Inflammatory macrophage treated with lipopolysaccharide for 1 hour (primary cell): ENCODE data around the gene AOC3.
"Not testable (repeated sequence)": the region's sequence is repeated elsewhere in the genome, so short reads cannot be mapped to it uniquely, and the experiment has no call there.

ENCODE experiments used
- DNase-seq, 2 donors: peaks; one replicate each; pipeline ENCODE4 v3.0.0-alpha.2; 2020 to 2022

The AOC3 gene

DNA sequence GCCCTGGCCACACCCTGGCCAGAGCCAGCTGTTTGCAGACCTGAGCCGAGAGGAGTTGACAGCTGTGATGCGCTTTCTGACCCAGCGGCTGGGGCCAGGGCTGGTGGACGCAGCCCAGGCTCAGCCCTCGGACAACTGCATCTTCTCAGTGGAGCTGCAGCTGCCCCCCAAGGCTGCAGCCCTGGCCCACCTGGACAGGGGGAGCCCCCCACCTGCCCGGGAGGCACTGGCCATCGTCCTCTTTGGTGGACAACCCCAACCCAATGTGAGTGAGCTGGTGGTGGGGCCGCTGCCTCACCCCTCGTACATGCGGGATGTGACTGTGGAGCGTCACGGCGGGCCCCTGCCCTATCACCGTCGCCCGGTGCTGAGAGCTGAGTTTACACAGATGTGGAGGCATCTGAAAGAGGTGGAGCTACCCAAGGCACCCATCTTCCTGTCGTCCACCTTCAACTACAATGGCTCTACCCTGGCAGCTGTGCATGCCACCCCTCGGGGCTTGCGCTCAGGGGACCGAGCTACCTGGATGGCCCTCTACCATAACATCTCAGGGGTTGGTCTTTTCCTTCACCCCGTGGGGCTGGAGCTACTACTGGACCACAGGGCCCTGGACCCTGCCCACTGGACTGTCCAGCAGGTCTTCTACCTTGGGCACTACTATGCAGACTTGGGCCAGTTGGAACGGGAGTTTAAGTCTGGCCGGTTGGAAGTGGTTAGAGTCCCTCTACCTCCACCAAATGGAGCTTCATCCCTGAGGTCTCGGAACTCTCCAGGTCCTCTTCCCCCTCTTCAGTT is 6.0 kb upstream of the AOC3 start:
- DNase-seq: no peak

DNA sequence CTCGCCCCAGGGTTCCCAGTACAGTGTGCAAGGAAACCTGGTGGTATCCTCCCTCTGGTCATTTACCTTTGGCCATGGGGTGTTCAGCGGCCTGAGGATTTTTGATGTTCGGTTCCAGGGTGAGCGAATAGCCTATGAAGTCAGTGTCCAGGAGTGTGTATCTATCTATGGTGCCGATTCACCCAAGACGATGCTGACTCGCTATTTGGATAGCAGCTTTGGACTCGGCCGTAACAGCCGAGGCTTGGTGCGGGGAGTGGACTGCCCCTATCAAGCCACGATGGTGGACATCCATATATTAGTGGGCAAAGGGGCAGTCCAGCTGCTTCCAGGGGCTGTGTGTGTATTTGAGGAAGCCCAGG is 5.5 kb upstream of the AOC3 start:
- no peak for DNase-seq

DNA sequence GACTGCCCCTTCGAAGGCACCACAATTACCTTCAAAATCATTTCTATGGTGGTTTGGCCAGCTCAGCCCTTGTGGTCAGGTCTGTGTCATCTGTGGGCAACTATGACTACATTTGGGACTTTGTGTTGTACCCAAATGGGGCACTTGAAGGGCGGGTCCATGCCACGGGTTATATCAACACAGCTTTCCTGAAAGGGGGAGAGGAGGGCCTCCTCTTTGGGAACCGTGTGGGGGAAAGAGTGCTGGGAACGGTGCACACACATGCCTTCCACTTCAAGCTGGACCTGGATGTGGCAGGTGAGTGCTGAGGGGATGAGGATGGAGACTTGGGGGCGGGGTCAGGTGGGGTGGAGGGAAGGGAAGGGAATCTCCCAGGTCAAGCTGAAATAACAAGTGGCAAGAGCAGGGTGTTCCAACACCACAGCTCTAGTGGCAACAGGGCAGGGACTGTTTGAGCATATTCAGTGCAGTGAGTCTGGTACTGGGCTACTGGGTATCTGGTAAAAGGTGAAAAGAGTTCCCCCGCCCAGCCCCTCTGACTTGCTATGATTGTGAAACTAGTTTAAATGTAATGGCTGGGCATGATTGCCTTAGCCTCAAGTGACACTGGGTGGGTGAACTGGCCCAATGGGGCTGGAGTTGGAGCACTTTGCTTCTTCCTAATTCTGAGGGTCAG is 4.9 kb upstream of the AOC3 start:
- peak; percentile 59 to 79 for DNase-seq

DNA sequence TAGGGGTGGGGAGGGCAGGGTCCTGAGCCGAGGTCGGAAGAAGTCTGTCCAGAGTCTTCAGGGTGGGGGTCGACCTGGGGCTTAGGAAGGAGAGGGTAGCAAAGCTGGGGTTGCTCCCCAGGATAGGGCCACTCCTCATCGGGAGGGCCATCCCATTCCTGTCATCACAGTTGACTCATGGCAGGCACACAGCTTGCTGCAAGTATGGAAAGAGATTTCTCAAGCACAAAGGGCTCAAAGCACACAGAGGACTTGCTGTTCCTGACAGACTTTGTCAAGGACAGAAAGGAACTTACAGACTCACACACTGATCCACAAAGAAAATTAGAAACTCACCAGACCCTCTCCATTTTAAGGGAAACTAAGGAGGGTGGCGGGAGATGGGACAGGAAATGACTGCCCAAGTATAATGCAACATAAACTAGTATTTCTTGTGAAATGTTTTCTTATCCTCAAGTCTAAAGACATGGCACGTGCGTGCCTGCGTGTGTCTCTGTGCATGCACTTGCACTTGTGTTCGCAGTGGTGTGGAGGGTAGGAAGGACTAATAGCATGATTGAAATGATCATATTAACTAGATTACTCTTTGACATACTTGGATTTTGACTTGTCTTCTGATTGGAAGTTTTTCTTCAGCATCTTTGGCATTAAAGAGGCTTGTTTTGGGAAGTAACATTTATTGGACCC is 4.3 kb upstream of the AOC3 start:
- peak; percentile 72 to 84 for DNase-seq

DNA sequence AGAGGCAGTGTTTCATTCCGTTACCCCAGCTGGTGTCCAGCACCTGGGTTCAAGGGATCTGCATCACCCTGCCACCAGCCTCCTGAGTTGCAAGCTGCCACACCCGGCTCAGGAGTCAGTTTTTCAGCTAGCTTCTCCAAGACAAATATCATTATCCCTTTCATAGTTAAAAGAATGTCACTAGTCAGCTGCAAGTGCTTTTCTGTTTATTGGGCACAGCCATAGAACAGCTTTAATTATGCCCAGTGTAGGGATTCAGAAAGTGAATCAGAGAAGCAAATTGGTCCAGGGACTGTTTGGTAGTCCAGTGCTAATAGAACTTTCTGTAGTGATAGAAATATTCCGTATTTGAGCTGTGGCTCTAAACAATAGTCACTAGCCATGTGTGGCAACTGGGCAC is 2.9 kb upstream of the AOC3 start:
- DNase-seq: no peak

DNA sequence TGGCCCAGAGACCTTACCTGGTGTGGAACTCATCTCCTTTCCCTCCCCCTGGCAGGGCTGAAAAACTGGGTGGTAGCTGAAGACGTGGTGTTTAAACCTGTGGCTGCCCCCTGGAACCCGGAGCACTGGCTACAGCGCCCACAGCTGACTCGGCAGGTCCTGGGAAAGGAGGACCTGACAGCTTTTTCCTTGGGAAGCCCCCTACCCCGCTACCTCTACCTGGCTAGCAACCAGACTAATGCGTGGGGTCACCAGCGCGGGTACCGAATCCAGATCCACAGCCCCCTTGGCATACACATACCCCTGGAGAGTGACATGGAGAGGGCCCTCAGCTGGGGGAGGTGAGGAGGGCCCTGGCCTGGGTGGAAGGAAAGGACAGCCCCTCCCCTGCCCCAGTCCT is 2.0 kb upstream of the AOC3 start:
- DNase-seq: no peak

DNA sequence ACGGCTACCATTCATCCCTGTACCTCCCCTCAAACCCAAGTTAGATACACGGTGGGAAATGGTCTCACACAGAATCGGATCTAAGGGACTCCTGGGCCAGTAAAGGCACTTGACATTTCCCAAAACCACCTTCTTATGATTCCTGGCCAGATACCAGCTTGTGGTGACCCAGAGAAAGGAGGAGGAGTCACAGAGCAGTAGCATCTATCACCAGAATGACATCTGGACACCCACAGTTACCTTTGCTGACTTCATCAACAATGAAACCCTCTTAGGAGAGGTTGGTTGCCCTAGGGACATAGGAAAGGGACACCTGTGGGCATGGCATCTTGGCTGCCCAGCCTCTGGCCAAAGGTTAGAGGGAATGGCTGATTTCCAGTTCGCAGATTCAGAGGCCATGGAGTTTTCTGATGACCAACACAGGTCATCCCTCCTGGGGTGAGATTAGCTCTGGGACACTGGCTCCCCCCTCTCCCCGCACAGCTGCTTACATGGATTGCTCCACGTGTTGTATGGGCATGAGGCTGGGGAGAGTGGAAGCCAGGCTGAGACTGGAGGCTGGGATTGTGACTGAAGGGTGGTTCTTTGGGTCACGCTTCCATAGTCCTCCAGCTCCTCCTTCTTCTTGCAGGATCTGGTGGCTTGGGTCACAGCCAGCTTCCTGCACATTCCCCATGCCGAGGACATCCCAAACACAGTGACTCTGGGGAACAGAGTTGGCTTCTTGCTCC is 1.4 kb upstream of the AOC3 start:
- DNase-seq: no peak

DNA sequence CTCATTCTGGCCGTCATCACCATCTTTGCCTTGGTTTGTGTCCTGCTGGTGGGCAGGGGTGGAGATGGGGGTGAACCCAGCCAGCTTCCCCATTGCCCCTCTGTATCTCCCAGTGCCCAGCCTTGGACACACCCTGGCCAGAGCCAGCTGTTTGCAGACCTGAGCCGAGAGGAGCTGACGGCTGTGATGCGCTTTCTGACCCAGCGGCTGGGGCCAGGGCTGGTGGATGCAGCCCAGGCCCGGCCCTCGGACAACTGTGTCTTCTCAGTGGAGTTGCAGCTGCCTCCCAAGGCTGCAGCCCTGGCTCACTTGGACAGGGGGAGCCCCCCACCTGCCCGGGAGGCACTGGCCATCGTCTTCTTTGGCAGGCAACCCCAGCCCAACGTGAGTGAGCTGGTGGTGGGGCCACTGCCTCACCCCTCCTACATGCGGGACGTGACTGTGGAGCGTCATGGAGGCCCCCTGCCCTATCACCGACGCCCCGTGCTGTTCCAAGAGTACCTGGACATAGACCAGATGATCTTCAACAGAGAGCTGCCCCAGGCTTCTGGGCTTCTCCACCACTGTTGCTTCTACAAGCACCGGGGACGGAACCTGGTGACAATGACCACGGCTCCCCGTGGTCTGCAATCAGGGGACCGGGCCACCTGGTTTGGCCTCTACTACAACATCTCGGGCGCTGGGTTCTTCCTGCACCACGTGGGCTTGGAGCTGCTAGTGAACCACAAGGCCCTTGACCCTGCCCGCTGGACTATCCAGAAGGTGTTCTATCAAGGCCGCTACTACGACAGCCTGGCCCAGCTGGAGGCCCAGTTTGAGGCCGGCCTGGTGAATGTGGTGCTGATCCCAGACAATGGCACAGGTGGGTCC is 607 bp downstream of the AOC3 start:
- DNase-seq: not testable (repeated sequence)

DNA sequence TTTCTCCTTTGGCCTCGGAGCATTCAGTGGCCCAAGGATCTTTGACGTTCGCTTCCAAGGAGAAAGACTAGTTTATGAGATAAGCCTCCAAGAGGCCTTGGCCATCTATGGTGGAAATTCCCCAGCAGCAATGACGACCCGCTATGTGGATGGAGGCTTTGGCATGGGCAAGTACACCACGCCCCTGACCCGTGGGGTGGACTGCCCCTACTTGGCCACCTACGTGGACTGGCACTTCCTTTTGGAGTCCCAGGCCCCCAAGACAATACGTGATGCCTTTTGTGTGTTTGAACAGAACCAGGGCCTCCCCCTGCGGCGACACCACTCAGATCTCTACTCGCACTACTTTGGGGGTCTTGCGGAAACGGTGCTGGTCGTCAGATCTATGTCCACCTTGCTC is 1.4 kb downstream of the AOC3 start:
- DNase-seq: no peak

DNA sequence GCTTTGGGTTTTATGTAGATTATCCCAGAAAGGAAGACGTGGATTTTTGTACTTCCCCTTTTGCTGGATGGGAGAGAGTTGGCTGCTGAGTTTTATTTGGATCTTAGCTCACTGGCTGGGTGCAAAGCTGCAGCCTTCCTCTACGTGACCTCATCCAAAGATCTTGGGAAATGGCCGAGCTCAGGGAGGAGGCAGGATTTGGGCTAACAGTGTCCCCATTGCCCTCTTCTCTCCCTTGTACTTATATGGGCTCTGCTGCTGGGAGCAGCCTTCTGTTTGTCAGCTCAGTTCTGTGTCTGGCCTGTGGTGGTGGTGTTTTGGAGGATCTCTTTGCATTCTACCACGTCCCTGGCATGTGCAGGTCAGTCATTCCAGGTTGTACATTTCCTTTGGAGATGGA is 2.0 kb downstream of the AOC3 start:
- peak; percentile 25 to 50 for DNase-seq

DNA sequence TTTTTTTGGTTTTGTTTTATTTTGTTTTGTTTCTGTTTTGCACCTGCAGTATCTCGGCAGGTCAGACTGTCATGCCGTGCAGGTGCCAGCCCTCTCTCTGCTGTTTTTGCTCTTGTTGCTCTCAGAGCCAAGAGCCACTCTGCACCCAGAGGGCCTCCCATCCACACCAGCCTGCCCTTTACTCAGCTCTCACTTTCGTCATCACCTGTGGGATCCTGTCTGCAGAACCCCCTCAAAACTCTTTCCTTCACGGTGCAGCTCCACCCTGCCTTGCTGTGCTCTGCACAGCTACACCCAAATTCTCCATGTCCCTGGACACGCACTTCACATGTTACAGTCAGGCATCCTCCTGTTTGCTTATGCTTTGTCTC is 2.6 kb downstream of the AOC3 start:
- DNase-seq: no peak

DNA sequence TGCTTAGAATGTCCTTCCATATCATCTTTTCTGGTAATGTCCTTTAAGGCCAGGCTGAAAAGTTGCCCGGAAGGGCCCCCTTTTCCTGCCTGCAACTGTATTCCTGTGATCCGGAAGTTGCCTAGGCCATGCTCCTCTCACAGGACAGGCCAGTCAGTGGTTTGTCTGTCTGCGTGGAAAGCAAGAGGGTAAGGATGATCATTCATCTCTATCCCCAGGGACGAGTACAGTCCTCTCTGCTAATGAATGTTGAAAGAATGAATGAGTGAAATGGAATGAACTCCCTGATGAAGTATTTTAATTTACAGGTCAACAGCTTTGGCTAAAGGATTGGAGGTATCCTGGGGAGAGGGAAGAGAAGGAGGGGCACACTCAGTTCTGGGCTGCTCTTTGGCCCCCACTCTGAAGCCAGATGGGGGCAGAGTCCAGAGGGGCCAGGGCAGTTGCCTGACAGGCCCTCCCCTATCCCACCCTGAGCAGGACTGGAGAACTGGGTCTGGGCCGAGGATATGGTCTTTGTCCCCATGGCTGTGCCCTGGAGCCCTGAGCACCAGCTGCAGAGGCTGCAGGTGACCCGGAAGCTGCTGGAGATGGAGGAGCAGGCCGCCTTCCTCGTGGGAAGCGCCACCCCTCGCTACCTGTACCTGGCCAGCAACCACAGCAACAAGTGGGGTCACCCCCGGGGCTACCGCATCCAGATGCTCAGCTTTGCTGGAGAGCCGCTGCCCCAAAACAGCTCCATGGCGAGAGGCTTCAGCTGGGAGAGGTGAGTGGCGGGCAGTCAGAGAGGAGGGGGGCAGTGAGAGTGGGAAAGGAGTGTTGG is 3.2 kb downstream of the AOC3 start:
- DNase-seq: no peak

DNA sequence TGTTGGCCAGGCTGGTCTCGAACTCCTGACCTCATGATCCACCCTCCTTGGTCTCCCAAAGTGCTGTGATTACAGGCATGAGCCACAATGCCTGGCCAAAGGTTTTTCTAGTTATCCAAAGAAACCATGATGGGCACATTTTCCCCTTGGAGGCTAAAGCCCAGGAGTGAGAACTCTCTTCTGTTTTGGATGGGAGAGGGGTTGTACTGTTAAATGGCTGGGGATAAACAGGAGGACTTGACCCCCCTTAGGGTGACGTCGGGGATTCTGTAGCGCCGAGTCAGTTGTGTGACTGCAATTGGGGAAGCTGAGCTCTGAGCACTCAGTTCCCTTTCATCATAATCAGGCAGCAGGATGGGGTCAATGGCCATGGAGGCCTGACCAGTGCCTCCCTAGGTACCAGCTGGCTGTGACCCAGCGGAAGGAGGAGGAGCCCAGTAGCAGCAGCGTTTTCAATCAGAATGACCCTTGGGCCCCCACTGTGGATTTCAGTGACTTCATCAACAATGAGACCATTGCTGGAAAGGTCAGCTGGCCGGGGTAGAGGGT is 4.1 kb downstream of the AOC3 start:
- peak; percentile 46 to 58 for DNase-seq

DNA sequence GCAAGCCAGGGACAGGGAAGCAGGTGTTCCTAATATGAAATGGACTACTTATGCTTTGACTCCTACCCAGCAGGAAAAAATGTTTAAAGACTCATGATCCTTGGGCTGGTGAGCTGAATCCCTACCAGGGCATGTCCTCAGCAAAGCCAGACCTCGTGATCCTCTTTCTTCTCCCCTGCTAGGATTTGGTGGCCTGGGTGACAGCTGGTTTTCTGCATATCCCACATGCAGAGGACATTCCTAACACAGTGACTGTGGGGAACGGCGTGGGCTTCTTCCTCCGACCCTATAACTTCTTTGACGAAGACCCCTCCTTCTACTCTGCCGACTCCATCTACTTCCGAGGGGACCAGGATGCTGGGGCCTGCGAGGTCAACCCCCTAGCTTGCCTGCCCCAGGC is 5.1 kb downstream of the AOC3 start:
- not testable (repeated sequence) for DNase-seq

DNA sequence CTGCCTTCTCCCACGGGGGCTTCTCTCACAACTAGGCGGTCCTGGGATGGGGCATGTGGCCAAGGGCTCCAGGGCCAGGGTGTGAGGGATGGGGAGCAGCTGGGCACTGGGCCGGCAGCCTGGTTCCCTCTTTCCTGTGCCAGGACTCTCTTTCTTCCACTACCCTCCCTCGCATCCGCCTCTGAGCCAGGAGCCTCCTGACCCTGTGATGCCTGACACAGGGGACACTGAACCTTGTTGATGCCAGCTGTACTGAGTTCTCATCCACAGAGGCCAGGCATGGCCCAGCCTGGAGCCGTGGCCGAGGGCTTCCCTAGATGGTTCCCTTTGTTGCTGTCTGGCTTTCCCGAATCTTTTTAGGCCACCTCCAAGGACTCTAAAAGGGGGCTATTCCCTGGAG is 5.5 kb downstream of the AOC3 start:
- not testable (repeated sequence) for DNase-seq

DNA sequence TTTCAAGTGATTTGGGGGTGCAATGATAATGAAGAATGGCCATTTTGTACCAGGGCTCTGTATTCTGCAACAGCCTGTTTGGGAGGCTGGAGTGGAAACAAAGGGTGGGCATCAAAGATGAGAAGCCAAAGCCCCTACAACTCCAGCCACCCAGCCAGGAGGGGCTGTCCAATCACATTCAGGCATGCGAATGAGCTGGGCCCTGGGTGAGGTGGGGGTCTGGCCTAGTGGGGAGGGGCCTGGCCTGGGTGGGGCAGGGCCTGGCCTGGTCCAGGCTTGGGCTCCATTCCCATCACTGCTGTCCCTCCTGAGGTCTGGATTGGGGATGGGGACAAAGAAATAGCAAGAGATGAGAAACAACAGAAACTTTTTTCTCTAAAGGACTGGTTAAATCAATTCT is 6.4 kb downstream of the AOC3 start:
- DNase-seq: no peak

DNA sequence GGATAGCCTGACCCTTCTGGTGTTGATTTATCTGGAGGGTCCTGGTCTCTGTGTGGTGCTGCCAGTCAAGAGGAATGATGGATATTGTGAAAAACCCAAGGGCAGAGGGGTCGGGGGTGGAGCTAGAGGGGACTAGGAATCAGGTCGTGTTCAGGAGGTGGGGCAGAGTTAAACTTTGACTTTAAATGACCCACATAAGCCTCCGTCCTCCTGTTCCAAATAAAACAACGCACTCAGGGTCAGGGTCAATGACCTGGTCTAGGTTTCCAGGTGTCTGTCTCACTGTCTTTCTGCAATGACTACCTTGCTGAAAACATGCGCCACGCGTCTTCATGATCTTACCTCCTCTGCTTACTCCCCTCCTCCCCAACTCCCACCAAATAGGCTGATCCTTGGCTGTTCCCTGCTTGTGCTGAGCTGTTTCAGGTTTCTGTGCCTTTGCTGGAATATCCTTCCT is 14.7 kb downstream of the AOC3 start:
- DNase-seq: no peak

DNA sequence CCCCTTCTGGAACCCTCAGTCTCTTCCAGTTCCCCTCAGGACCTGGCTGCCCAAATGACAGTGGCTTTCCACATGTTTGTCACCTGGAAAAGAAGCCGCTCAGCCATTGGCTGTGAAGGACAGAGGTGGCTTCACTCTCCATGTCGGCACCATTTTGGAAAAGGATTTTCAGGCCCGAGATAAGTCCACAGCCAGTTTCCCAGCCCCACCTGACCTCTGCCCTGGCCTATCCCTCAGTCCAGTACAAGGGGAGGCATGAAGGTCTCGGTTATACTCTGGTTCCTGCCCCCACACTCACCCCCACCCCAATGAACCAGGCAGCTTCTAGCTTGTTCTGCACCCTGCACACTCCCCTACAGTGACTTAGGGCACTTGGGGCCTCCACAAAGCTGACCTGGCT is 15.2 kb downstream of the AOC3 start:
- DNase-seq: no peak

DNA sequence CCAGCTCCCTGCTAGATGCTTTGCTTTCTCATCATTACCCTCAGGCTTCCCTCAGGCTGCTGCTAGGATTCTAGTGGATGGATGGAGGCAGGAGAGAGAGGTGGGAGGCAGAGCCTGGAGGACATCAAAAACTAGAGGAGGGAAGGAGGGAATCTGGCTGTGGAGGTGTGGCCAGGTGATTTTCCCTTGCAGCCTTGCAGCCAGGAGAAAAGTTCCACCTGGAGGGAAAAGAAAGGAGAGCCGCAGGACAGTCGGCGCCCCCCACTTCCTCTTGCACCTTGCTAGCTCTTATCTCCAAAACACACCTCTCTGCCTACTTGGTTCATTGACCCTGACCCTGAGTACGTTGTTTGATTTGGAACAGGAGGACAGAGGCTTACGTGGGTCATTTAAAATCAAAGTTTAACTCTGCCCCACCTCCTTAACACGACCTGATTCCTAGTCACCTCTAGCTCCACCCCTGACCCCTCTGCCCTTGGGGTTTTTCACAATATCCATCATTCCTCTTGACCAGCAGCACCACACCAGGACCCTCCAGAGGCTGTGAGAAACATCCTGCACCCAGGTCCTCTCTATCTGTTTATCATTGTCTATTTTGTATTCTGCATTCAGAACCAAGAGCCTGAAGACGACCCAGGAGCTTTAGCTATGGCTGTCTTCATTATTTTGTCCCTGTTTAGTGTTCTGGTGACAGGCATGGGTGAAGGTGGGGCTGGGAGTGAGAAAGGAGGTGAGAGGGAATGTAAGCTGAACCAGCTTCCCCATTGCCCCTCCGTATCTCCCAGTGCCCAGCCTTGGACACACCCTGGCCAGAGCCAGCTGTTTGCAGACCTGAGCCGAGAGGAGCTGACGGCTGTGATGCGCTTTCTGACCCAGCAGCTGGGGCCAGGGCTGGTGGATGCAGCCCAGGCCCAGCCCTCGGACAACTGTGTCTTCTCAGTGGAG is 15.9 kb downstream of the AOC3 start:
- DNase-seq: no peak

DNA sequence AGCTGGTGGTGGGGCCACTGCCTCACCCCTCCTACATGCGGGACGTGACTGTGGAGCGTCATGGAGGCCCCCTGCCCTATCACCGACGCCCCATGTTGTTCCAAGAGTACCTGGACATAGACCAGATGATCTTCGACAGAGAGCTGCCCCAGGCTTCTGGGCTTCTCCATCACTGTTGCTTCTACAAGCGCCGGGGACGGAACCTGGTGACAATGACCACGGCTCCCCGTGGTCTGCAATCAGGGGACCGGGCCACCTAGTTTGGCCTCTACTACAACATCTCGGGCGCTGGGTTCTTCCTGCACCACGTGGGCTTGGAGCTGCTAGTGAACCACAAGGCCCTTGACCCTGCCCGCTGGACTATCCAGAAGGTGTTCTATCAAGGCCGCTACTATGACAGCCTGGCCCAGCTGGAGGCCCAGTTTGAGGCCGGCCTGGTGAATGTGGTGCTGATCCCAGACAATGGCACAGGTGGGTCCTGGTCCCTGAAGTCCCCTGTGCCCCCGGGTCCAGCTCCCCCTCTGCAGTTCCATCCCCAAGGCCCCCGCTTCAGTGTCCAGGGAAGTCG is 16.8 kb downstream of the AOC3 start:
- DNase-seq: not testable (repeated sequence)
